Measurements from ENCODE around the gene SERPINE1.

- TF ChIP-seq EP300 (IDR thresholded peaks at IDR 0.05; ENCODE audit: low read depth in 2 of 2, low read length in 2 of 2), result peak; percentile 42 to 57; a peak in 1 of 4 replicates
- TF ChIP-seq EP300 (CRISPR knock-in tag; IDR thresholded peaks at IDR 0.05; ENCODE audit: borderline replicate concordance), result peak; percentile 67; the same call in 1 of the 2 replicates
- TF ChIP-seq POLR2A (IDR thresholded peaks at IDR 0.05; ENCODE audit: insufficient read depth in 1 of 2, low read depth in 2 of 2, low read length in 2 of 2), result peak in 1 of 2 experiments; percentile 72; a peak in 2 of 4 replicates
- TF ChIP-seq THYN1 (CRISPR knock-in tag; IDR thresholded peaks at IDR 0.05; ENCODE audit: borderline replicate concordance, low read depth), result no peak
- peak; percentile 77 for TF ChIP-seq FOSL1 (CRISPR knock-in tag; IDR thresholded peaks at IDR 0.05; ENCODE audit: borderline replicate concordance)
- TF ChIP-seq NR3C1 (CRISPR knock-in tag; IDR thresholded peaks at IDR 0.05), result no peak
- TF ChIP-seq CTCF (CRISPR knock-in tag; IDR thresholded peaks at IDR 0.05), result peak; percentile 71
- no peak for TF ChIP-seq TAF1 (CRISPR knock-in tag; IDR thresholded peaks at IDR 0.05)
- no peak for TF ChIP-seq RBFOX2 (IDR thresholded peaks at IDR 0.05; ENCODE audit: low read depth, low read length)
- TF ChIP-seq ZNF710 (CRISPR knock-in tag; IDR thresholded peaks at IDR 0.05; ENCODE audit: borderline replicate concordance), result peak; percentile 50; the same call in 1 of the 2 replicates
- TF ChIP-seq TCF7L2 (IDR thresholded peaks at IDR 0.05; ENCODE audit: low read depth, low read length), result no peak
- TF ChIP-seq NFYC (CRISPR knock-in tag; IDR thresholded peaks at IDR 0.05), result no peak
- TF ChIP-seq RNF2 (conservative IDR thresholded peaks at IDR 0.05; ENCODE audit: low read depth), result no peak
- no peak for TF ChIP-seq ZC3H4 (CRISPR knock-in tag; IDR thresholded peaks at IDR 0.05; ENCODE audit: borderline replicate concordance)
These were observed 11.4 kb downstream of the SERPINE1 start for GRCh38 chr7:101138213-101138870.

Data from HepG2 (cell line).